Mucosa of descending colon (tissue), 3 donors: Measurements from ENCODE around the gene PDAP1. TPM values are rescaled to one million over a fixed set of nuclear protein-coding genes. Genes with fewer than 3 reads are reported as not detected.
"Not testable (repeated sequence)": the region's sequence is repeated elsewhere in the genome, so short reads cannot be mapped to it uniquely, and the experiment has no call there.

Source experiments
- ATAC-seq: fragments of 200-7000 bp; cut with Tn5 transposase; one replicate; pipeline ENCODE4 v1.9.1; 2020; ENCODE audit warnings: mild to moderate bottlenecking, moderate library complexity
- DNase-seq, 3 donors: peaks; one replicate each; pipeline ENCODE4 v3.0.0-alpha.2; 2020
- H3K36me3 ChIP-seq: fragments of 200-600 bp; one replicate; pipeline ENCODE4 v1.8.0; 2021; ENCODE audit warnings: low read depth, mild to moderate bottlenecking
- H3K4me1 ChIP-seq: fragments of 200-600 bp; one replicate; pipeline ENCODE4 v1.8.0; 2021; ENCODE audit warnings: low read depth, mild to moderate bottlenecking
- H3K4me3 ChIP-seq: fragments of 200-600 bp; one replicate; pipeline ENCODE4 v1.8.0; 2021; ENCODE audit warnings: mild to moderate bottlenecking
- H3K9me3 ChIP-seq: fragments of 200-600 bp; one replicate; pipeline ENCODE4 v1.8.0; 2021; ENCODE audit warnings: mild to moderate bottlenecking
- intact Hi-C, 2 donors: fragments of 100-400 bp; cut with DNase I in 1 of 2; cut with micrococcal nuclease in 1 of 2; formaldehyde crosslinking; loops; one replicate each; pipeline versions ENCODE4 v1.11.0 to v1.11.1; 2022; cut with DNase I, micrococcal nuclease
- total RNA-seq, 3 donors: library from RNA; stranded (reverse); fragmentation: NEBNext Ultra II Directional in 2 of 3; extraction: Animal tissue kit (Norgen Biotek cat#: 25700) in 2 of 3; gene quantifications; one replicate each; pipeline versions ENCODE4 v1.2.1 to v1.2.4, GENCODE V29; 2021 to 2023
- TF ChIP-seq, protein P1 (sequence below): fragments of 200-600 bp; IDR thresholded peaks from one replicate; pipeline ENCODE4 v1.8.0; 2022; ENCODE audit warnings: antibody characterized with exemption, mild to moderate bottlenecking
- donor health status: DM: no; HTN: no; CAD: no; lungs with moderate emphysema.
- donor health status: DM: no; HTN: no; CAD: no.
- donor health status: DM: no; HTN: yes; CAD: no.

The PDAP1 gene
- total RNA-seq, 3 donors from 2014 or later, result 72.8 to 90.9 (median 90.7) TPM

DNA sequence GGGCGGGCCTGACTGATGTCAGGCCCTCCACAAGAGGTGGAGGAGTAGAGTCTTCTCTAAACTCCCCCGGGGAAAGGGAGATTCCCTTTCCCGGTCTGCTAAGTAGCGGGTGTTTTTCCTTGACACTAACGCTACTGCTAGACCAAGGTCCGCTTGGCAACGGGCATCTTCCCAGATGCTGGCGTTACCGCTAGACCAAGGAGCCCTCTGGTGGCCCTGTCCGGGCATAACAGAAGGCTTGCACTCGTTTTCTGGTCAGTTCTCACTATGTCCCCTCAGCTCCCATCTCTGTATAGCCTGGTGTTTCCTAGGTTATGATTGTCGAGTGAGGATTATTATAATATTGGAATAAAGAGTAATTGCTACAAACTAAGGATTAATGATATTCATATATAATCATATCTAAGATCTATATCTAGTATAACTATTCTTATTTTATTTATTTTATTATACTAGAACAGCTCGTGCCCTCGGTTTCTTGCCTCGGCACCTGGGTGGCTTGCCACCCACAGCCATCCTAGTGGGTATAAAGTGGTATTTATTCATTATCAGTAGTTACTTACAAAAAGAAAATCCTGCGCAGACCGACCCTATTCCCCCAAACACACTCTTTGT, 7.2 kb upstream of the PDAP1 start:
- not testable (repeated sequence) for H3K4me1 ChIP-seq, H3K4me3 ChIP-seq, H3K9me3 ChIP-seq, ATAC-seq
- DNase-seq, result peak; percentile 76 to 81 (median 80)
- TF ChIP-seq, protein P1, sequence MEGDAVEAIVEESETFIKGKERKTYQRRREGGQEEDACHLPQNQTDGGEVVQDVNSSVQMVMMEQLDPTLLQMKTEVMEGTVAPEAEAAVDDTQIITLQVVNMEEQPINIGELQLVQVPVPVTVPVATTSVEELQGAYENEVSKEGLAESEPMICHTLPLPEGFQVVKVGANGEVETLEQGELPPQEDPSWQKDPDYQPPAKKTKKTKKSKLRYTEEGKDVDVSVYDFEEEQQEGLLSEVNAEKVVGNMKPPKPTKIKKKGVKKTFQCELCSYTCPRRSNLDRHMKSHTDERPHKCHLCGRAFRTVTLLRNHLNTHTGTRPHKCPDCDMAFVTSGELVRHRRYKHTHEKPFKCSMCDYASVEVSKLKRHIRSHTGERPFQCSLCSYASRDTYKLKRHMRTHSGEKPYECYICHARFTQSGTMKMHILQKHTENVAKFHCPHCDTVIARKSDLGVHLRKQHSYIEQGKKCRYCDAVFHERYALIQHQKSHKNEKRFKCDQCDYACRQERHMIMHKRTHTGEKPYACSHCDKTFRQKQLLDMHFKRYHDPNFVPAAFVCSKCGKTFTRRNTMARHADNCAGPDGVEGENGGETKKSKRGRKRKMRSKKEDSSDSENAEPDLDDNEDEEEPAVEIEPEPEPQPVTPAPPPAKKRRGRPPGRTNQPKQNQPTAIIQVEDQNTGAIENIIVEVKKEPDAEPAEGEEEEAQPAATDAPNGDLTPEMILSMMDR, result peak; percentile 51
- intact Hi-C loops, result loop anchor here (5.0 kb wide), 1 partner anchor 53 kb away; no protein-coding TSS in a partner anchor
- peaks cover 42% of the 10 kb centered on the region for H3K36me3 ChIP-seq

DNA sequence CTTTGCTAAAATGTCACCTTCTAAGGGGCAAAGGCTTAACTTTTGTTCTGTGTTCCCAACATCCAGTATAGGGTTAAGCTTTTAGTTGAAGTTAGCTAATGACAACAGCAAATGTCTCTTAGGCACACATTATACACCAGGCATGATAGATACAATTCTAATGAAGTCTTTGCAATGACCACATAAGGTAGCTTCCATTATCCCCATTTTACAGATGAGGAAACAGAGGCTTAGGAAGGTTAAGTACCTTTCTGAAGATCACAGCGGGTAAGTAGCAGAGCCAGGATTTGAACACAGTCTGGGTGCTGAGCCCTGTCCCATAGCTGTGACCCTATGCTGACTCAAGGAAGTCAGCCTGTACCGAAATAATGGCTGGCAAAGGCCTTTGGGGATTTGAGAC, 2.2 kb upstream of the PDAP1 start:
- peaks cover 26% of the 10 kb centered on the region for H3K4me1 ChIP-seq
- TF ChIP-seq, protein P1, result no peak
- H3K36me3 ChIP-seq, result peaks cover 18% of the 10 kb centered on the region
- H3K9me3 ChIP-seq, result no peaks in the 10 kb centered on the region
- H3K4me3 ChIP-seq, result no peak overlapping the region
- intact Hi-C loops, result no loop called here
- ATAC-seq (no peak), DNase-seq (no peak)

DNA sequence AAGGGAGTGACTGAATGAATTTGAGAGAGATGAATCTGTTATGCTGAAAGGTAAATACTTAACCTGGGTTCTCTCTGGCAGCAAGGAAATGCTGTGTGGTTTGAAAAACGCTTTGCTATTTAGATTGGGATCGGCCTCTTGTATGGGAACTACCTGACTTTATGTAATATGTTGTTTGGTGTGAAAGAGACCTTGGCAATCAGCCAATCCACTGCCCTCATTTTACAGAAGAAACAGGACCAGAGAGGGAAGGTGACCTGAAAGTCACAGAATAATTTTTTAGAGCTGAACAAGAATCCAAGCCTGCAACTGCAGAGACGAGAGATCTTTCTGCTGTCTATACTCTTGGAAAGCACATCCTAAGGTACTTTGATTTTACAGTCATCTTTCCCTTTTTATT, 1.4 kb upstream of the PDAP1 start:
- DNase-seq (no peak), ATAC-seq (no peak)
- TF ChIP-seq, protein P1, result no peak
- no peaks in the 10 kb centered on the region for H3K9me3 ChIP-seq
- H3K4me1 ChIP-seq, result peaks cover 26% of the 10 kb centered on the region
- intact Hi-C loops, result no loop called here
- peaks cover 18% of the 10 kb centered on the region for H3K36me3 ChIP-seq
- H3K4me3 ChIP-seq, result no peak overlapping the region

DNA sequence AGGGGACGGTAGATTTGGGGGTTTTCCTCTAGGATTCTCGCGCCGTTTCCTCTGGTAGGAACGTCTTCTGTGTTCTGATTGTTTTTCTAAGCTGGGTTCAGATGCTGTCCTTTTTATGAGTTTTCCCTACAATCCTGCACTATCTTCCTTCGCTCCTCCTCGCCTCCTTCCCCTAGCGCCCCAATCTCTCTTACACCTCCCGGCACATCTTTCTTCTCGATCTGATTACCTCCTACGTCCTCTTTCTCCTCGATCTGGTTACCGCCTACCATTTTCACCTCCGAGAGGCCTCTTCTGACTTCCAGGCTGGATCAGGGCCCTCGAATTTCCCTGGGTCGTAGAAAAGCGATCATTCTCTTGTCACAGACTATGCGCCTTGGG, 785 bp upstream of the PDAP1 start:
- Histone ChIP-seq H3K4me3 (peak overlapping the region; percentile 97), H3K4me1 (peaks cover 26% of the 10 kb centered on the region), H3K36me3 (peaks cover 18% of the 10 kb centered on the region), H3K9me3 (no peaks in the 10 kb centered on the region)
- ATAC-seq, result peak; percentile 1
- DNase-seq, result peak in 1 of 3 donors; percentile 11
- TF ChIP-seq, protein P1, result no peak
- intact Hi-C loops, result no loop called here

DNA sequence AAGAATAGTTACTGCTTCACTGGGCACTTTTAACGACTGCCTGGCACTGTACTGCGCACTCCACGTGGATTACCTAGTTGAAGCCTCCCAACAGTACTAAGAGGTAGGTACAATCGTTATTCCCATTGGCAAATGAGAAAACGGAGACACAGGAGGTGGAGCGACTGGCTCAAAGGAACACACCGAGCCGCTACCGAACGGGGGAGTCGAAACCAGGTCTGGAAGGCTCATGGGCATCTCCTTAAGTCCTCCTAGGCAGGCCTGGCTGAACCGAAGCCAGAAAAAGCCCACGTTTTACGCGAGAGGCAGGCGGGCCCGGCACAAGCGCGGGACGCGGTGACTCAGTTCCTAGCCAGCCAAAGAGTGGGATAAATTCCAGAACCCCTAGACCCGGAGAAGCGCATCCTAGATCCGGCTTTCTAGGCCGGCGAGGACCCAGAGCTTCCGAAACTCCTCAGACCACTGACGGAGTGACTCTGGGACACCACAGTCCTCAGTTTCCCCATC, 472 bp downstream of the PDAP1 start:
- DNase-seq (peak; percentile 43 to 68 (median 60)), ATAC-seq (peak; percentile 49)
- H3K9me3 ChIP-seq, result no peaks in the 10 kb centered on the region
- TF ChIP-seq, protein P1, result no peak
- peak overlapping the region; percentile 97 for H3K4me3 ChIP-seq
- H3K4me1 ChIP-seq, result peaks cover 26% of the 10 kb centered on the region
- H3K36me3 ChIP-seq, result peaks cover 10% of the 10 kb centered on the region
- intact Hi-C loops, result no loop called here
